ENCODE results near the gene PTPRG.

Gene PTPRG

GRCh38 chr3:61897848-61898247, 336.5 kb downstream of the PTPRG start:
- TF ChIP-seq CTCF (IDR thresholded peaks at IDR 0.05; ENCODE audit: insufficient read depth, low read depth, low read length, missing control alignments), result no peak
- DNase-seq (ENCODE audit: low read depth), result no peak

GRCh38 chr3:61899700-61900462, 338.5 kb downstream of the PTPRG start:
- no peak overlapping the region for H3K4me3 ChIP-seq (ENCODE audit: low read depth, low read length)
- no peak for DNase-seq (ENCODE audit: low read depth)

More at GRCh38 chr3:61897848-61898247, 336.5 kb downstream of the PTPRG start:
- H3K4me3 ChIP-seq (ENCODE audit: low read depth, low read length), result no peak overlapping the region

GRCh38 chr3:61901496-61901895, 340.1 kb downstream of the PTPRG start:
- no peak for TF ChIP-seq CTCF (IDR thresholded peaks at IDR 0.05; ENCODE audit: insufficient read depth, low read depth, low read length, missing control alignments)
- no peak for DNase-seq (ENCODE audit: low read depth)

More at GRCh38 chr3:61899700-61900462, 338.5 kb downstream of the PTPRG start:
- TF ChIP-seq CTCF (IDR thresholded peaks at IDR 0.05; ENCODE audit: insufficient read depth, low read depth, low read length, missing control alignments), result no peak

GRCh38 chr3:61901986-61902385, 340.6 kb downstream of the PTPRG start:
- no peak overlapping the region for H3K4me3 ChIP-seq (ENCODE audit: low read depth, low read length)
- no peak for TF ChIP-seq CTCF (IDR thresholded peaks at IDR 0.05; ENCODE audit: insufficient read depth, low read depth, low read length, missing control alignments)
- DNase-seq (ENCODE audit: low read depth), result no peak

More at GRCh38 chr3:61901496-61901895, 340.1 kb downstream of the PTPRG start:
- H3K4me3 ChIP-seq (ENCODE audit: low read depth, low read length), result no peak overlapping the region

DNA sequence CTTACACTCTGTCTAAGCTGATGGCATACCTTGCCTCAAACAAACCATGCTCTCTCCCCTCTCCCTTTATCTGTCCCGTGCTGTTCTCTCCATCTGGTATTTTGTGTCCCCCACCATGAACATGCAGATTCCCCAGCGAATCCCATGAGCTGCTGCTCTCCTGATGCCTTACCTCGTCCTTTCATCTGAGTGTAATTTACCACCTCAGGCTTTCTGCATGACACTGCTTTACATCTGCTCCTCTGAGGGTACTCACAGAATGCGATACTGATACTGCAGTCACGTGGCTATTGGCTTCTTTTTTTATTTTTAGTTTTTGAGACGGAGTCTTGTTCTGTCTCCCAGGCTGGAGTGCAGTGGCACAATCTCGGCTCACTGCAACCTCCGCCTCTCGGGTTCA, 341.7 kb downstream of the PTPRG start:
- DNase-seq (ENCODE audit: low read depth), result no peak
- TF ChIP-seq CTCF (IDR thresholded peaks at IDR 0.05; ENCODE audit: insufficient read depth, low read depth, low read length, missing control alignments), result no peak
- H3K4me3 ChIP-seq (ENCODE audit: low read depth, low read length), result no peak overlapping the region

DNA sequence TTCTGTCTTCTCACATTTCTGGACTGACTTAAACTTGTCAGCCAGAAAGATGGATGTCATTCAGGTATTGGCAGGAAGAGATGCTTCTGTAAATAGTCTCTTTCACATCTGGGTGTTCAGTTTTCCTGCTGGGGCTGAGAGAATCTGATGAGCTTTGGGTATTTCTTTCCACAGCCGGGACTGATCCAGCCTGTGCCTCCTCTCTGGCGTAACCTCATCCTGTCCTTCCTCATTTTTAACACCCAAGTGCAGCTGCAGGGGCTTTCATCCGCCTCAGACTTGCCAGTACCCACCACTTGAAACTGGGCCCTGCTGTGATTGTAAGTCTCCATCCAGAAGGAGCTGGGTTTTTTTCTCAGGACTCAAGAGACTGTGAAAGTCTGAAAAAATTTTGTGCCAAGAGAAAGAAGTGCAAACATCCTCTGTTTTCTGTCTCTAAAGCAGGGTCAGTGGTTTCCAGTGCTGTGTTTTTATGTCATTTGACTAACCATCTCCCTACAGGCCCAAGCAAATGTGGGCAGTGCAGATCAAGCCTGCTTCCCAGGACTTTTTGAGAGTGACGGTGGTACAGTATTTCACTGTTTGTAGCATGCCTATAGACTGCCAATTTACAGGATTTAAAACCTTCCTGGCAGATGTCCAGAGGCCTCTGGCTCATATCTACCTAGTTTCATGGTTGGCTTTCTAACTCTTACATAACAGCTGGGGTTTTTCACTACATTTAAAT, 342.7 kb downstream of the PTPRG start:
- no peak for TF ChIP-seq CTCF (IDR thresholded peaks at IDR 0.05; ENCODE audit: insufficient read depth, low read depth, low read length, missing control alignments)
- H3K4me3 ChIP-seq (ENCODE audit: low read depth, low read length), result no peak overlapping the region
- peak; percentile 6 for DNase-seq (ENCODE audit: low read depth)

Data from GM12865 (cell line).